ENCODE measurements around the gene LCP1. TPM values are rescaled to one million over a fixed set of nuclear protein-coding genes. Genes with fewer than 3 reads are reported as not detected.

LCP1 gene
- total and polyA plus RNA-seq, 9 of the 15 experiments (the other 6 are each of a cell fraction or from before 2014, with no cell fraction given), result 83.0 to 255 (median 163) TPM

DNA sequence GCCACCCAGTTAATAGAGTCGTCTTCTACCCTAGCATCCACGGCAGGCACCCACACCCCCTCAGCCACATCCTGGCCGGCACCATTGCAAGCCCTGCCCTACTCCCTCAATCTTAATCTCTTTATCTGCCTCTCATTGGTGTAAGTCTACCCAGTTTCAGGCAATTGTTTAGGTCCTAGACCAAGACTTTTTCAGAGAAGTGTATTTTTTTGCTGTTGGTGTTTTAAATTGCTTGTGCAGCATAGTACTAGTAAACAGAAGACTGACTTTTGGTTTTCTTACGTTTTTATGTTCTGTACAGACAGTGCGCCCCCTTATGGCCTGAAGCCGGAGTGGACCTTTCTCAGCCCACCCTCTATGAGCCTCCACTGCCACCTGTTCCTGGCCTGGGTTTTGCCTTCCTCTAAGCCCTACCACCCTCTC, 2.3 kb upstream of the LCP1 start (continued):
- TF ChIP-seq, protein P1, sequence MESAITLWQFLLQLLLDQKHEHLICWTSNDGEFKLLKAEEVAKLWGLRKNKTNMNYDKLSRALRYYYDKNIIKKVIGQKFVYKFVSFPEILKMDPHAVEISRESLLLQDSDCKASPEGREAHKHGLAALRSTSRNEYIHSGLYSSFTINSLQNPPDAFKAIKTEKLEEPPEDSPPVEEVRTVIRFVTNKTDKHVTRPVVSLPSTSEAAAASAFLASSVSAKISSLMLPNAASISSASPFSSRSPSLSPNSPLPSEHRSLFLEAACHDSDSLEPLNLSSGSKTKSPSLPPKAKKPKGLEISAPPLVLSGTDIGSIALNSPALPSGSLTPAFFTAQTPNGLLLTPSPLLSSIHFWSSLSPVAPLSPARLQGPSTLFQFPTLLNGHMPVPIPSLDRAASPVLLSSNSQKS (CRISPR knock-in tag; IDR thresholded peaks at IDR 0.05), result no peak
- no peak for TF ChIP-seq PHF8 (IDR thresholded peaks at IDR 0.05; ENCODE audit: borderline replicate concordance, low read length)
- TF ChIP-seq POLR2G (IDR thresholded peaks at IDR 0.05; ENCODE audit: low read depth, low read length), result no peak
- TF ChIP-seq HNRNPK (IDR thresholded peaks at IDR 0.05; ENCODE audit: low read depth, low read length, poor library complexity, severe bottlenecking), result no peak
- no peak for TF ChIP-seq ZNF311 (CRISPR knock-in tag; IDR thresholded peaks at IDR 0.05)
- 0 out of 2 replicates have a peak, but pooled peaks have one; percentile 28 for TF ChIP-seq SMAD4 (CRISPR knock-in tag; conservative IDR thresholded peaks at IDR 0.05)
- peak in 1 of 3 experiments; percentile 14 for TF ChIP-seq YY1 (IDR thresholded peaks at IDR 0.05; ENCODE audit: borderline replicate concordance in 1 of 3, control insufficient read depth in 1 of 3, extremely low read depth in 1 of 3, insufficient read depth in 3 of 3, insufficient read length in 1 of 3, insufficient replicate concordance in 2 of 3, low read depth in 1 of 3, low read length in 2 of 3)
- TF ChIP-seq ZNF3 (CRISPR knock-in tag; IDR thresholded peaks at IDR 0.05), result no peak
- no peak for TF ChIP-seq MYBL2 (IDR thresholded peaks at IDR 0.05; ENCODE audit: low read depth)
- TF ChIP-seq MYBL2 (CRISPR knock-in tag; IDR thresholded peaks at IDR 0.05; ENCODE audit: borderline replicate concordance), result no peak
- peak in 1 of 2 experiments; percentile 52; a peak in 3 of 4 replicates for TF ChIP-seq RAD21 (CRISPR knock-in tag; conservative IDR thresholded peaks at IDR 0.05 in 1 of 2, IDR thresholded peaks at IDR 0.05 in 1 of 2)
- TF ChIP-seq C11orf30 (IDR thresholded peaks at IDR 0.05; ENCODE audit: low read depth), result 0 out of 2 replicates have a peak, but pooled peaks have one; percentile 4
- TF ChIP-seq ZBTB7A (IDR thresholded peaks at IDR 0.05; ENCODE audit: borderline replicate concordance, control insufficient read depth, low read depth, low read length), result peak; percentile 34; the same call in 1 of the 2 replicates
- no peak for TF ChIP-seq NCOA2 (IDR thresholded peaks at IDR 0.05; ENCODE audit: partially characterized antibody in 2 of 2)
- 0 out of 2 replicates have a peak, but pooled peaks have one; percentile 12 for TF ChIP-seq DPF2 (IDR thresholded peaks at IDR 0.05)
- no peak for TF ChIP-seq KDM1A (IDR thresholded peaks at IDR 0.05)
- TF ChIP-seq, protein P2, sequence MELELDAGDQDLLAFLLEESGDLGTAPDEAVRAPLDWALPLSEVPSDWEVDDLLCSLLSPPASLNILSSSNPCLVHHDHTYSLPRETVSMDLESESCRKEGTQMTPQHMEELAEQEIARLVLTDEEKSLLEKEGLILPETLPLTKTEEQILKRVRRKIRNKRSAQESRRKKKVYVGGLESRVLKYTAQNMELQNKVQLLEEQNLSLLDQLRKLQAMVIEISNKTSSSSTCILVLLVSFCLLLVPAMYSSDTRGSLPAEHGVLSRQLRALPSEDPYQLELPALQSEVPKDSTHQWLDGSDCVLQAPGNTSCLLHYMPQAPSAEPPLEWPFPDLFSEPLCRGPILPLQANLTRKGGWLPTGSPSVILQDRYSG (tag; conservative IDR thresholded peaks at IDR 0.05; ENCODE audit: low read depth), result no peak
- no peak for TF ChIP-seq HDGF (IDR thresholded peaks at IDR 0.05)
- no peak for TF ChIP-seq TFAM (CRISPR knock-in tag; conservative IDR thresholded peaks at IDR 0.05)
- TF ChIP-seq ARID1B (IDR thresholded peaks at IDR 0.05), result 0 out of 2 replicates have a peak, but pooled peaks have one; percentile 9
- TF ChIP-seq RBM25 (IDR thresholded peaks at IDR 0.05; ENCODE audit: low read depth, low read length, severe bottlenecking), result no peak
- 0 out of 2 replicates have a peak, but pooled peaks have one; percentile 11 for TF ChIP-seq CREM (IDR thresholded peaks at IDR 0.05; ENCODE audit: low read depth)
- TF ChIP-seq BMI1 (IDR thresholded peaks at IDR 0.05; ENCODE audit: low read length), result no peak
- TF ChIP-seq TCFL5 (CRISPR knock-in tag; conservative IDR thresholded peaks at IDR 0.05), result no peak
- TF ChIP-seq SRSF7 (optimal IDR thresholded peaks at IDR 0.05; ENCODE audit: low read depth, low read length), result no peak
- TF ChIP-seq, protein P3, sequence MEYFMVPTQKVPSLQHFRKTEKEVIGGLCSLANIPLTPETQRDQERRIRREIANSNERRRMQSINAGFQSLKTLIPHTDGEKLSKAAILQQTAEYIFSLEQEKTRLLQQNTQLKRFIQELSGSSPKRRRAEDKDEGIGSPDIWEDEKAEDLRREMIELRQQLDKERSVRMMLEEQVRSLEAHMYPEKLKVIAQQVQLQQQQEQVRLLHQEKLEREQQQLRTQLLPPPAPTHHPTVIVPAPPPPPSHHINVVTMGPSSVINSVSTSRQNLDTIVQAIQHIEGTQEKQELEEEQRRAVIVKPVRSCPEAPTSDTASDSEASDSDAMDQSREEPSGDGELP (CRISPR knock-in tag; IDR thresholded peaks at IDR 0.05; ENCODE audit: borderline replicate concordance), result 0 out of 2 replicates have a peak, but pooled peaks have one; percentile 18
- no peak for TF ChIP-seq GATAD2A (IDR thresholded peaks at IDR 0.05)

Data from K562 (cell line).